HG03520 (cell line): ENCODE results near the gene UBAP1L.
"Not testable (repeated sequence)": the region's sequence is repeated elsewhere in the genome, so short reads cannot be mapped to it uniquely, and the experiment has no call there.

Experiments
- ATAC-seq: cut with Tn5 transposase; IDR thresholded peaks from one replicate; pipeline ENCODE4 v1.9.1; 2021; ENCODE audit warnings: mild to moderate bottlenecking, moderate library complexity; ENCODE audit not compliant: unreplicated experiment

Gene UBAP1L

DNA sequence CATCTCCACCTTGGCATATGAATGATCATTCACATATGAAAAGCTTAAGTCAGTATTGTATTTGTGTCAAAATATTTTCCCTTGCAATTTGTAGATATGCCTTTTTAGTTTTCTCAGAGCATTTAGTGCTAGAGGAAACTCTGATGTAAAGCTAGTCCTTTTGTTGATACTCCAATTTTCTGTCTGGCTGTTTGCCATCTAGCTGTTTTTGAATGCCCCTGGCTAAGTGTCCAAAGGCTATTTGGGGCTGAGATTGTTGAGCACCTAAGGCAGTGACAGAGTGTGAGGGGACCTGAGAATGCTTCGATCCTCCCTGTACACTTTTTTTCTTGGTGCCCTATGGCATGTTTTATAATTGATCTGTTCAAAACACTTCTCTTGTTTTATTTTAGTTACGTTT is 66.8 kb downstream of the UBAP1L start:
- ATAC-seq = no peak

DNA sequence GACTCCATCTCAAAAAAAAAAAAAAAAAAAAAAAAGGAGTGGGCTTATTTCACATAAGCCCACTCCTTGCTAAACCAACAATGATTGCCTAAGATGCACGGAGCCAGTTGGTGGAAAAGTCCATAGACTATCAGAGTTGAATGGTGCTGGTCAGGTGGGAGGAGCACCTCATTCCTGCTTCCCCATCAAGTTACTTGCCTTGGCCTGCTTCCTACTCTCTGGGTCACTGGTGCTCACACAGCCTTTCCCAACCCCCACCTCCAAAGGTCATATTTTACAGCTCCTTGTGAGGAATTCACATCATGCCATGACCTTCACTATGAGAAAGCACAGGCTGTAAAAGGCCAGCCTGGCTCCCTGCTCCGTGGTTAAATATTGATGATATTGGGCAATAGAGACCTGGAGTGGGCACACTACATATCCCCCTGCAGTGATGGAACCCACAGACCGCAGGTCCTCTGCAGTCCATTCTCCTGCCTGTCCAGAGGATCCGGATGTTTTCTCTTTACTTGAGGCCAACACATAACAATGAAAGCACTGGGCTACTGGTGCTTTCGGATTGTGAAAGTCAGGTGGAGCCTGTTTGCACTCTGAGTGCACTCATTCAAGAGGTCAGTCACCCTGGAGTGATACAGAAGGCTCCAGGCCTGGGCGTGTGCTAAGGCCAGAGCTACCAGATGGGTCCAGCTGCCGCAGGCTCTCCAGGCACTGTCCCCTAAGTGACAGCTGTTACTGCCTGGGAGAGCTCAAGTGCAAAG is 70.1 kb downstream of the UBAP1L start, which contains the start of gene SLC51B:
Gene SLC51B (plus strand): TSS at position 664 of the 758 bp plus-strand sequence. CDS start 4,618 bp downstream, outside the sequence.
- no peak for ATAC-seq

DNA sequence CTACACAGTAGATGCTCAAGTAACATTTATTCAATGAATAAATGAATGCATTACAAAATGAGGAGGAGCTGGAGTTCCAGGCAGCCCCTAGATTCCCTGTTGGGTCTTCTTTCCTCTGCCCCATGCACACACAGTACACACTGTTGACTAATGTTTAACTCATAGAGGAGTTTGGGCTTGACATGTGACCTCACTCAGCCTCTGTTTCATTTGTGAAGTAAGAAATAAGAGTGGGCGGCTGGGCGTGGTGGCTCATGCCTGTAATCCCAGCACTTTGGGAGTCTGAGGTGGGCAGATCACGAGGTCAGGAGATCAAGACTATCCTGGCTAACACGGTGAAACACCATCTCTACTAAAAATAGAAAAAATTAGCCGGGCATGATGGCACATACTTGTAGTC is 70.8 kb downstream of the UBAP1L start:
- ATAC-seq = not testable (repeated sequence)

DNA sequence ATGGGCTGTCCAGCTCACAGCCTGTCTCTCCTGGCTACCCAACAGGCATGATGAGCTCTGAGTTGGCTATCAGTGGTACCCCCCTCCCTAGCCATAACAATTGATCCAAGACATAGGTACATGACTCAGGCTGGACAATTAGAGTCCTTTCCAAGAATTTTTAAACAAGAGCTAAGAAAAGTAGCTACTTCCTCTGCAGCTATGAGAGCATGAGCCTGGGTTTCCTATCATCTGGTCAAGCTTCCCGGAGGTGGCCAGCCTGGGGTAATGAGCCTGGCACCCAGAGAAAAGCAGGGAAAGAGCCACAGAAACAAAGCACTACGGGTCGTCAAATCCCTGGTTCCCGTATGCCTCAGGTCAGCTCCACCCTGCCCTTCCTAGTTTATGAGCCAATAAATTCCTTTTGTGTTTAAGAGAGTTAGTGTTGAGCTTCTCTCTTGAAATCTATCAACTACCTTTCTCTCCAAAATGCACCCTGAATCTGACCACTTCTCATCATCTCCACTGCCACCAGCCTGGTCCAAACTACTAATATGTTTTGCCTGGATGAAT is 72.1 kb downstream of the UBAP1L start:
- no peak for ATAC-seq
